Measurements from ENCODE around the gene BRAF.
"Not testable (repeated sequence)": the region's sequence is repeated elsewhere in the genome, so short reads cannot be mapped to it uniquely, and the experiment has no call there.

BRAF gene

DNA sequence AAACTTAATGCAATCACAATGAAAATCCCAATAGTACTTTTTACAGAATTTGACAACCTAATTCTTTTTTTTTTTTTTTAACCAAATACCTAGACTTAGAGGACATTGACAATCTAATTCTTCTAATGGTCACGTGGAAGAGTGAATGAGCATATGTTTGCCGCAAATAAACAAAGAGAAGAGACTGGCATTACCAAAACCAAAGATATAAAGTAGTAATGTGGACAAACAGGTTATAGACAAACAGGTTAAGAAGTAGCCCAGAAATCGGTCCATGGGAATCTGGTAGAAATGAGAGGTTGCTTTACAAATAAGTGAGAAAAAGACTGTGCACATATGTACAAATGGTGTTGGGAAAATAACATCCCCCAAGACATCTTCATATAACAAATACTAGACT lies 27.7 kb downstream of the BRAF start:
- Histone ChIP-seq H3K4me3 (ENCODE audit: low read depth, low read length) (no peak overlapping the region), H3K36me3 (replicated peaks) (no peaks in the 10 kb centered on the region), H3K27ac (no peak overlapping the region), H3K27me3 (replicated peaks) (no peaks in the 10 kb centered on the region)
- DNase-seq: no peak
- in situ Hi-C loops (cut with HindIII; ENCODE audit: low pct_ligation_motif_present, low sequenced_read_pairs): no loop called here
- TF ChIP-seq, protein P1, sequence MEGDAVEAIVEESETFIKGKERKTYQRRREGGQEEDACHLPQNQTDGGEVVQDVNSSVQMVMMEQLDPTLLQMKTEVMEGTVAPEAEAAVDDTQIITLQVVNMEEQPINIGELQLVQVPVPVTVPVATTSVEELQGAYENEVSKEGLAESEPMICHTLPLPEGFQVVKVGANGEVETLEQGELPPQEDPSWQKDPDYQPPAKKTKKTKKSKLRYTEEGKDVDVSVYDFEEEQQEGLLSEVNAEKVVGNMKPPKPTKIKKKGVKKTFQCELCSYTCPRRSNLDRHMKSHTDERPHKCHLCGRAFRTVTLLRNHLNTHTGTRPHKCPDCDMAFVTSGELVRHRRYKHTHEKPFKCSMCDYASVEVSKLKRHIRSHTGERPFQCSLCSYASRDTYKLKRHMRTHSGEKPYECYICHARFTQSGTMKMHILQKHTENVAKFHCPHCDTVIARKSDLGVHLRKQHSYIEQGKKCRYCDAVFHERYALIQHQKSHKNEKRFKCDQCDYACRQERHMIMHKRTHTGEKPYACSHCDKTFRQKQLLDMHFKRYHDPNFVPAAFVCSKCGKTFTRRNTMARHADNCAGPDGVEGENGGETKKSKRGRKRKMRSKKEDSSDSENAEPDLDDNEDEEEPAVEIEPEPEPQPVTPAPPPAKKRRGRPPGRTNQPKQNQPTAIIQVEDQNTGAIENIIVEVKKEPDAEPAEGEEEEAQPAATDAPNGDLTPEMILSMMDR (IDR thresholded peaks at IDR 0.05; ENCODE audit: low read depth, low read length, missing control alignments): no peak

DNA sequence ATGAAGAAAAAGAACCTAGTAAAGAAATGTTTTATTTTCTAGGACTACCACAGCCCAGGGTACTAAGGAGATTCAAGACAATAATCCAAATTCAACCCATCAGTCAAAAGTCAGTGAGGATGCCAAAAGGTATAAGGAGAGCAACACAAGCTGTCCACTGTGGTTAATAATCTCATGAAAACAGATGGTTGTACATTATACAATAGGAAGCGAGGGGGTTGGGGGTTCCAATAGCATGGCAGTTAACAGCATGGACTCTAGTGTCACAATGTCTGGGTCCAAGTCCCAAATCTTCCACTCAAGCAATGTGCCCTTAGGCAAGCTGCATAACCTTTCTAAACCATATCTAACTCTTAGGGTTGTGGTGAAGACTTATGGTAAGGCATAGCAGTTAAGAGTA lies 35.1 kb downstream of the BRAF start:
- TF ChIP-seq, protein P1 (IDR thresholded peaks at IDR 0.05; ENCODE audit: low read depth, low read length, missing control alignments): no peak
- Histone ChIP-seq H3K36me3 (replicated peaks) (no peaks in the 10 kb centered on the region), H3K27ac (no peak overlapping the region), H3K27me3 (replicated peaks) (no peaks in the 10 kb centered on the region), H3K4me3 (ENCODE audit: low read depth, low read length) (no peak overlapping the region)
- in situ Hi-C loops (cut with HindIII; ENCODE audit: low pct_ligation_motif_present, low sequenced_read_pairs): no loop called here
- DNase-seq: no peak

DNA sequence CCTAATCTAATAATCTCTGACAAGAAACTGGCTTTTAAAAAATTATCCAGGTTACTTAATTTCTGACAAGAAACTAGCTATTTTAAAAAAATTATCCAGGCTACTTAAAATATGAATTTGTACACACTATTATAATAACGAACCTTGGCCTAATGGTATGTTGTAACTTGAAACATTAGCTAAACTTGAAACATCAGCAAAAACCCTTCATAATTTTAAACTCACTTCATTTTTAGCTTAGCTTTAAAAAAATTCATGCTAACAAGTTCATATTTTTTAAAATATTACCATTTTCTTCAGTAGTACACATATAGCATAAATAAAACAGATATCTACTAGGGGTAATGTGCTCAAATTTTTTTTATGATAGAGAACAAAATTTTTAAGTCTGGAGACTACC lies 35.6 kb downstream of the BRAF start:
- no peak overlapping the region for H3K4me3 ChIP-seq (ENCODE audit: low read depth, low read length)
- in situ Hi-C loops (cut with HindIII; ENCODE audit: low pct_ligation_motif_present, low sequenced_read_pairs): no loop called here
- TF ChIP-seq, protein P1 (IDR thresholded peaks at IDR 0.05; ENCODE audit: low read depth, low read length, missing control alignments): no peak
- H3K27ac ChIP-seq: no peak overlapping the region
- DNase-seq: no peak
- no peaks in the 10 kb centered on the region for H3K36me3 ChIP-seq (replicated peaks)
- no peaks in the 10 kb centered on the region for H3K27me3 ChIP-seq (replicated peaks)

DNA sequence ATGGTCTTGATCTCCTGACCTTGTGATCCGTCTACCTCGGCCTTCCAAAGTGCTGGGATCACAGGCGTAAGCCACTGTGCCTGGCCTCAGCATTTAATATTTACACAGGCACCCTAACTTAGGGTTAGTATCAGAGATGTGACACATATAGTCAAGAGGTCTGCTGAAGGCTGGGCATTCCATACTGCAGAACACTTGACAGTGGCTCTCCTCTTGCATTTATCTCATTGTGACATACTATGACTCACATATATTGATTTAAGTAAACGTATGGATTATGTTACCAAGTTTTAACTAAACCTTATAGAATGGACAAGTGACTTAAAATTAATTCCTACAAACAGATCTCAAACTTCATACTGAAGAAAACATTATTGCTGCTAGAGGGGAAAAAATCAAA lies 36.6 kb downstream of the BRAF start:
- Histone ChIP-seq H3K27ac (no peak overlapping the region), H3K27me3 (replicated peaks) (no peaks in the 10 kb centered on the region), H3K4me3 (ENCODE audit: low read depth, low read length) (no peak overlapping the region), H3K36me3 (replicated peaks) (no peaks in the 10 kb centered on the region)
- in situ Hi-C loops (cut with HindIII; ENCODE audit: low pct_ligation_motif_present, low sequenced_read_pairs): no loop called here
- TF ChIP-seq, protein P1 (IDR thresholded peaks at IDR 0.05; ENCODE audit: low read depth, low read length, missing control alignments): no peak
- no peak for DNase-seq

DNA sequence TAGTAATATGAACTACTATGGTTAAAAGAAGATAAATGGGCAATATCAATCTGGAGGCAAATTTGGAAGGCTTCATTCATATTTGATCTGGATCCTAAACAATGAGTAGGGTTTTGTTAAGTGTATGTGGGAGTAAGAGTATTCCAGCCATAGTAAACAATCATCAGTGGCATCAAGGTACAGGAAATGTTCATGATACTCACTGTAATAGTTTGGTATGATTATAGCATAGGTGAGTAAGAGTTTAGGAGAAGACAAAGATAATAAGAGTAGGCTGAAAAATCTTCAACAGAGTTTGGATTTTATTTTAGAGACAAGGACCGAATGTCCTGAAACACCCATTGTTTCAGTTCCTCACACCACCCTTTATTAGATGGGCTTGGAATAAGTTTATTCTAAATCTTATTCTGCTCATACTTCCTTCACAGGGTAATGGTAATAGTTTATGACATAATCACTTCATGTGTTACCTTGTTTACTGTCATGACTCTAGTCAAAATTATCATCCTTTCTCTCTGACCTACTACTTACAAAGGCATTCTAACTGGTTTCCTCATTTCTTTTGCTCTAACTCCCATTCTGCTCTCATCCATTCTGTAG lies 38.9 kb downstream of the BRAF start:
- in situ Hi-C loops (cut with HindIII; ENCODE audit: low pct_ligation_motif_present, low sequenced_read_pairs): no loop called here
- H3K27me3 ChIP-seq (replicated peaks): no peaks in the 10 kb centered on the region
- TF ChIP-seq, protein P1 (IDR thresholded peaks at IDR 0.05; ENCODE audit: low read depth, low read length, missing control alignments): no peak
- no peak overlapping the region for H3K27ac ChIP-seq
- no peak overlapping the region for H3K4me3 ChIP-seq (ENCODE audit: low read depth, low read length)
- no peak for DNase-seq
- H3K36me3 ChIP-seq (replicated peaks): no peaks in the 10 kb centered on the region

DNA sequence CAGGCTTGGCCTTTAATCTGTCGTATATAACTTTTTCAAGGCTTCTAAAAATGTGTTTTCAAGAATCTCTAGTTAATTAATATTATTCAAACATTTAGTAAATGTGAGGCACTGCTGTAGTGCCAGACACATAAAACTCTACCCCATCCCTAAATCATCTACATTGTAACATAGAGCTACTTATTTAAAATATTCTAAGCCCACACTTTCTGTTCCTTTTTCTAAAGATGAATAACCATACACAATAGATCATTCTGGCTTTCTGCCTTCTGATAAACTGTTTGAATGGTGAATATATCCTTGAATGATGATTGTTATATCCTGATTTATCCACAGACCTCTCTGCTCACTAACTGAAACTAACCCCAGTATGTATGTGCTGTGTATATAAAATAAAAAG lies 41.4 kb downstream of the BRAF start:
- H3K27me3 ChIP-seq (replicated peaks): no peaks in the 10 kb centered on the region
- no peaks in the 10 kb centered on the region for H3K36me3 ChIP-seq (replicated peaks)
- TF ChIP-seq, protein P1 (IDR thresholded peaks at IDR 0.05; ENCODE audit: low read depth, low read length, missing control alignments): no peak
- in situ Hi-C loops (cut with HindIII; ENCODE audit: low pct_ligation_motif_present, low sequenced_read_pairs): no loop called here
- H3K4me3 ChIP-seq (ENCODE audit: low read depth, low read length): no peak overlapping the region
- DNase-seq: no peak
- H3K27ac ChIP-seq: no peak overlapping the region

DNA sequence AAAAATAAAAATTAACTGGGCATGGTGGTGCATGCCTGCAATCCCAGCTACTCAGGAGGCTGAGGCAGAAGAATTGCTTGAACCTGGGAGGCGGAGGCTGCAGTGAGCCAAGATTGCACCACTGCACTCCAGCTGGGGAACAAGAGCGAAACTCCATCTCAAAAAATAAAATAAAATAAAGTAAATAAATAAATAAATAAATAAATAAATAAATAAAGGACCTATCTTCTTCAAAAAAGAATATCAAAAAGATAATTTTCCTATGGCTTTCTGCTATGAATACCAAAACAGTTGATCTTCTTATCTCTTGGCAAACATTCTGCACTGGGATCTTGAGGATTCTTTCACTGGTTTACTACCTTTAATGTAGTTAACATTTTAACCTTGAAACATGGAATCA lies 41.9 kb downstream of the BRAF start:
- in situ Hi-C loops (cut with HindIII; ENCODE audit: low pct_ligation_motif_present, low sequenced_read_pairs); H3K27ac ChIP-seq; H3K27me3 ChIP-seq (replicated peaks); DNase-seq; H3K4me3 ChIP-seq (ENCODE audit: low read depth, low read length); H3K36me3 ChIP-seq (replicated peaks): not testable (repeated sequence)
